Progenitor cell of endocrine pancreas (in vitro differentiated cells): ENCODE measurements around the gene PHRF1. TPM values are rescaled to one million over a fixed set of nuclear protein-coding genes. Genes with fewer than 3 reads are reported as not detected.
"Not testable (repeated sequence)": the region's sequence is repeated elsewhere in the genome, so short reads cannot be mapped to it uniquely, and the experiment has no call there.

Experiments used
- DNase-seq: peaks from one replicate; pipeline ENCODE4 v3.0.0; 2021; ENCODE audit warnings: low spot score; ENCODE audit not compliant: unreplicated experiment
- H3K27ac Mint-ChIP-seq: 2 replicates; pipeline ENCODE4 v1.8.0; 2021; ENCODE audit warnings: mild to moderate bottlenecking, moderate library complexity, mixed read lengths
- H3K27me3 Mint-ChIP-seq: 2 replicates; pipeline ENCODE4 v1.8.0; 2021; ENCODE audit warnings: mixed read lengths
- H3K36me3 Mint-ChIP-seq: 2 replicates; pipeline ENCODE4 v1.8.0; 2022; ENCODE audit warnings: mixed read lengths; ENCODE audit not compliant: insufficient read depth
- H3K4me1 Mint-ChIP-seq: 2 replicates; pipeline ENCODE4 v1.8.0; 2021; ENCODE audit warnings: low read depth, mixed read lengths
- H3K4me3 Mint-ChIP-seq: 2 replicates; pipeline ENCODE4 v1.8.0; 2021; ENCODE audit warnings: low read depth, mild to moderate bottlenecking, moderate library complexity, mixed read lengths
- H3K9me3 Mint-ChIP-seq: 2 replicates; pipeline ENCODE4 v1.8.0; 2021; ENCODE audit warnings: low read depth, mixed read lengths
- CTCF ChIP-seq: fragments of 200-600 bp; sonication (generic); IDR thresholded peaks from one replicate; pipeline ENCODE4 v1.5.0; 2021; ENCODE audit warnings: antibody characterized with exemption, mild to moderate bottlenecking; ENCODE audit not compliant: unreplicated experiment
- total RNA-seq: library from RNA; stranded (reverse); gene quantifications from 2 replicates; pipeline ENCODE4 v1.2.1, GENCODE V29; 2021

PHRF1 gene
- total RNA-seq, 1 donor from 2014 or later = 44.4 TPM

GRCh38 chr11:569158-569885 lies 6.9 kb upstream of the PHRF1 start:
- H3K27ac Mint-ChIP-seq = no peak overlapping the region
- H3K9me3 Mint-ChIP-seq = no peaks in the 10 kb centered on the region
- no peak for TF ChIP-seq CTCF
- no peak for DNase-seq
- H3K4me1 Mint-ChIP-seq = peaks cover 3% of the 10 kb centered on the region
- H3K4me3 Mint-ChIP-seq = peak overlapping the region; percentile 73
- no peaks in the 10 kb centered on the region for H3K36me3 Mint-ChIP-seq
- H3K27me3 Mint-ChIP-seq = peaks cover 7% of the 10 kb centered on the region

- Mint-ChIP-seq H3K9me3 (no peaks in the 10 kb centered on the region), H3K27me3 (peaks cover 17% of the 10 kb centered on the region)
- DNase-seq = no peak
These were observed 4.5 kb upstream of the PHRF1 start for GRCh38 chr11:571802-572185.

GRCh38 chr11:573146-573759 lies 3.0 kb upstream of the PHRF1 start:
- DNase-seq = no peak
- Mint-ChIP-seq H3K9me3 (no peaks in the 10 kb centered on the region), H3K36me3 (no peaks in the 10 kb centered on the region), H3K27ac (no peak overlapping the region), H3K4me1 (peaks cover 23% of the 10 kb centered on the region), H3K4me3 (no peak overlapping the region), H3K27me3 (peaks cover 17% of the 10 kb centered on the region)
- TF ChIP-seq CTCF = no peak

More at GRCh38 chr11:571802-572185, 4.5 kb upstream of the PHRF1 start:
- Mint-ChIP-seq H3K4me3 (no peak overlapping the region), H3K36me3 (no peaks in the 10 kb centered on the region), H3K4me1 (peaks cover 12% of the 10 kb centered on the region), H3K27ac (no peak overlapping the region)
- TF ChIP-seq CTCF = no peak

- not testable (repeated sequence) for H3K9me3 Mint-ChIP-seq, DNase-seq, H3K27ac Mint-ChIP-seq, H3K36me3 Mint-ChIP-seq
- Mint-ChIP-seq H3K27me3 (peaks cover 17% of the 10 kb centered on the region), H3K4me1 (peaks cover 29% of the 10 kb centered on the region), H3K4me3 (peak overlapping the region; percentile 81)
These were observed 2.2 kb upstream of the PHRF1 start for GRCh38 chr11:574031-574570.

DNA sequence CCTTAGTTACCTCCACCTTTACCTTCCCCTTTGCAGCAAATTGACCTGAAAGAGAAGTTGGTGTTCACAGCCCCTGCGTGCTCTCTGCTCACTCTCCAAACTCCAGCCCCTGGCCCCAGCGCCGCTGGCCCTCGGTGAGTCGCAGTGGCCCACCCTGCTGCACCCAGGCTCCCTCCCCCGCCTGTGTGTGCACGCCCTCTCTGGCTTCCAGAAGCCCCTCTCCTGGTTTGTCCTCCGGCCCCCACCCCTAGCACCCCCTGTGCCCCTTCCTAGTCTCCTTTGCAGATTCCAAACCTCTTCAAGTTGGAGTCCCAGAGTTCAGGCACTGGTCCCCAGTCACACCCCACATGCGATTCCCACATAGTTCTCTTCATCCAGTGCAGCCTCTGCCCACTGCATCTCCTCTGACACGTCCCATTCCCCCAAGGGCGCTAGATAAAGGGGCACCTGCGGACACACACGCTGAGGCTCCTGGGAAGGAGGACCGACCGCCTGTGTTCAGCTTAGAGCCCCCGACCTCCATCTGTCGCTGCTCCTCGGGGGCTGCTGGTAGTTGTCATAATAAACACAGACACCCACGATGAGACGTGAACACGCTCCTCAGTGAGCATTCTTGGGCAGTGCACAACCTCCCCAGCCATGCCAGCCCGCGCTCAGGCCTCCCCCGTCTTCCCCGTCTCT lies 1.5 kb upstream of the PHRF1 start:
- no peak for DNase-seq
- H3K9me3 Mint-ChIP-seq = no peaks in the 10 kb centered on the region
- no peaks in the 10 kb centered on the region for H3K36me3 Mint-ChIP-seq
- no peak overlapping the region for H3K27ac Mint-ChIP-seq
- peaks cover 17% of the 10 kb centered on the region for H3K27me3 Mint-ChIP-seq
- no peak for TF ChIP-seq CTCF
- H3K4me3 Mint-ChIP-seq = peak overlapping the region; percentile 81
- peaks cover 35% of the 10 kb centered on the region for H3K4me1 Mint-ChIP-seq
